Pancreas (tissue), 10 donors: ENCODE measurements around the gene DIP2C. TPM values are rescaled to one million over a fixed set of nuclear protein-coding genes. Genes with fewer than 3 reads are reported as not detected.

Source experiments
- ATAC-seq, 4 donors: fragments of 200-7000 bp; cut with Tn5 transposase; one replicate each; pipeline versions ENCODE4 v1.8.0 to v1.9.1; 2020; ENCODE audit warnings: mild to moderate bottlenecking in 4 of 4, moderate library complexity in 4 of 4
- DNase-seq, 6 donors: peaks; one replicate each; pipeline ENCODE4 v3.0.0-alpha.2; 2020
- FAIRE-seq: peaks from 2 replicates; lab custom pipeline; 2012; peaks lifted over from hg19 to GRCh38; lab: Jason Lieb, UNC
- H3K27ac ChIP-seq, 4 donors: fragments of 200-600 bp; sonication (generic); 1 replicate in 3 of 4; 2 replicates in 1 of 4; pipeline versions ENCODE4 v1.5.0 to v1.8.0; 2020
- H3K27me3 ChIP-seq, 4 donors: fragments of 200-600 bp; one replicate each; pipeline ENCODE4 v1.8.0; 2021
- H3K36me3 ChIP-seq, 3 donors: fragments of 200-600 bp; sonication (generic) in 1 of 3; one replicate each; pipeline versions ENCODE4 v1.5.0 to v1.8.0; 2020 to 2021
- H3K4me1 ChIP-seq, 3 donors: fragments of 200-600 bp; one replicate each; pipeline ENCODE4 v1.8.0; 2021
- H3K4me3 ChIP-seq, 4 donors: fragments of 200-600 bp; sonication (generic) in 2 of 4; one replicate each; pipeline versions ENCODE4 v1.5.0 to v1.8.0; 2020 to 2021
- H3K9me3 ChIP-seq, 4 donors: fragments of 200-600 bp; one replicate each; pipeline ENCODE4 v1.8.0; 2021
- WGBS, 2 donors: extraction: QIAGEN DNeasy Blood & Tissue Kit; methylation state at CpG; one replicate each; pipeline ENCODE4 v1.1.7; 2013; 5-methylcytosine and 5-hydroxymethylcytosine counted together
- intact Hi-C, 3 donors: fragments of 100-400 bp; cut with DNase I; formaldehyde crosslinking; loops; one replicate each; pipeline versions ENCODE4 v1.11.1 to v1.14.2; 2022
- polyA plus RNA-seq, 2 donors: library from polyadenylated mRNA; stranded (reverse); fragments of 200-250 nt; gene quantifications; one replicate each; pipeline ENCODE4 v1.2.3, GENCODE V29; 2013
- total RNA-seq, 6 donors: library from RNA; stranded (reverse); fragmentation: NEBNext Ultra II Directional in 4 of 6; extraction: Animal tissue kit (Norgen Biotek cat#: 25700) in 4 of 6; gene quantifications; one replicate each; pipeline versions ENCODE4 v1.2.1 to v1.2.4, GENCODE V29; 2021 to 2023
- TF ChIP-seq, protein P1 (sequence below), 4 donors: fragments of 200-600 bp; sonication (generic) in 3 of 4; IDR thresholded peaks; one replicate each; pipeline versions ENCODE4 v1.5.0 to v1.8.0; 2021; ENCODE audit warnings: antibody characterized with exemption in 4 of 4
- donor health status: healthy with polysubstance abuse.
- donor health status: DM: no; HTN: no; CAD: no; lungs with moderate emphysema.
- donor health status: DM: no; HTN: no; CAD: no.
- donor health status: control.
- donor health status: control.
- donor health status: Bipolar disorder and iron deficiency.
- donor health status: DM: yes; HTN: yes; CAD: no.
- donor health status: DM: no; HTN: no; CAD: no.
- donor health status: DM: no; HTN: no; CAD: no.
- donor health status: DM: yes; HTN: yes; CAD: no.

DIP2C gene
- total and polyA plus RNA-seq, 8 donors, result 4.3 to 11.8 (median 7.3) TPM

DNA sequence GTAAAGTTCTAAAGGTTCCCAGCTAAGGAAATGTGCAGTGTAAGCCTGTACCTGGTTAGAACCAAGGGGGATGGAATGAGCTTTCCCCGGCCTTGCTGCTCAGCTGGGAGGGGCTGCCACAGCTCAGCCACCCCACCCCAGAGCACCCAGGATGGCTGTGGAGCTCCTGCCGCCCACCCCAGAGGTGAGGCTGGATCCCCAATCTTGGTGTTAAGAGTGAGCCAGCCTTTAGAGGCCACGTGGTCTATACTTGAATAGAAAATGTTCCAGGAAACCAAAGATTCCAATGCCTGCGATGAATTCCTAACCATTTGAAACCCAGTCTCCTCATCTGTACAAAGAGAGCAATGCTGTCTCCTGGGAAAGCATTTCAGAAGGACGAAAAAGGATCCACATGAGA lies 16.5 kb downstream of the DIP2C start:
- 82 to 87% methylated on average over 5 of the region's 5 CpGs for WGBS, 2 donors
- Histone ChIP-seq H3K9me3 (no peaks in the 10 kb centered on the region), H3K4me3 (no peak overlapping the region), H3K27ac (no peak overlapping the region), H3K36me3 (no peaks in the 10 kb centered on the region), H3K4me1 (no peaks in the 10 kb centered on the region), H3K27me3 (no peaks in the 10 kb centered on the region)
- TF ChIP-seq, protein P1, sequence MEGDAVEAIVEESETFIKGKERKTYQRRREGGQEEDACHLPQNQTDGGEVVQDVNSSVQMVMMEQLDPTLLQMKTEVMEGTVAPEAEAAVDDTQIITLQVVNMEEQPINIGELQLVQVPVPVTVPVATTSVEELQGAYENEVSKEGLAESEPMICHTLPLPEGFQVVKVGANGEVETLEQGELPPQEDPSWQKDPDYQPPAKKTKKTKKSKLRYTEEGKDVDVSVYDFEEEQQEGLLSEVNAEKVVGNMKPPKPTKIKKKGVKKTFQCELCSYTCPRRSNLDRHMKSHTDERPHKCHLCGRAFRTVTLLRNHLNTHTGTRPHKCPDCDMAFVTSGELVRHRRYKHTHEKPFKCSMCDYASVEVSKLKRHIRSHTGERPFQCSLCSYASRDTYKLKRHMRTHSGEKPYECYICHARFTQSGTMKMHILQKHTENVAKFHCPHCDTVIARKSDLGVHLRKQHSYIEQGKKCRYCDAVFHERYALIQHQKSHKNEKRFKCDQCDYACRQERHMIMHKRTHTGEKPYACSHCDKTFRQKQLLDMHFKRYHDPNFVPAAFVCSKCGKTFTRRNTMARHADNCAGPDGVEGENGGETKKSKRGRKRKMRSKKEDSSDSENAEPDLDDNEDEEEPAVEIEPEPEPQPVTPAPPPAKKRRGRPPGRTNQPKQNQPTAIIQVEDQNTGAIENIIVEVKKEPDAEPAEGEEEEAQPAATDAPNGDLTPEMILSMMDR (IDR thresholded peaks at IDR 0.05), result no peak
- FAIRE-seq (no peak), ATAC-seq (no peak), DNase-seq (no peak)
- intact Hi-C loops, result no loop called here

DNA sequence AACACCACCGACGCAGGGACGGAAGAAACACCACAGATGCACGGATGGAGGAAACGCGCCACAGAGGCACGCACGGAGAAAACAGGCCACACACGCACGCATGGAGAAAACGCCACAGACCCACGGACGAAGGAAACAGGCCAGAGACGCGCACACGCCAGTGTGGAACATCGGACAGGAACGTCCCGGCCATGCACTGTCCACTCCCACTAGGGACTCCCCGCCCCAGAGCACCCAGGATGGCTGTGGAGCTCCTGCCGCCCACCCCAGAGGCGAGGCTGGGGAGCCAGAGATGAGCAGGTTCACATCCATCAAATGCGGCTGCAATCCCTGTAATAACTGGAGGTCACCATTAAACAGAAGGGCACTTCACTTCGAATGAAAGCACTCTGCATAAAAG lies 17.3 kb downstream of the DIP2C start:
- ATAC-seq (no peak), FAIRE-seq (no peak), DNase-seq (no peak)
- H3K4me3 ChIP-seq, result no peak overlapping the region
- no peak overlapping the region for H3K27ac ChIP-seq
- 96% methylated on average over 24 of the region's 24 CpGs for WGBS, 2 donors
- no peaks in the 10 kb centered on the region for H3K9me3 ChIP-seq
- H3K36me3 ChIP-seq, result no peaks in the 10 kb centered on the region
- no peaks in the 10 kb centered on the region for H3K27me3 ChIP-seq
- intact Hi-C loops, result no loop called here
- TF ChIP-seq, protein P1 (IDR thresholded peaks at IDR 0.05), result no peak
- no peaks in the 10 kb centered on the region for H3K4me1 ChIP-seq

DNA sequence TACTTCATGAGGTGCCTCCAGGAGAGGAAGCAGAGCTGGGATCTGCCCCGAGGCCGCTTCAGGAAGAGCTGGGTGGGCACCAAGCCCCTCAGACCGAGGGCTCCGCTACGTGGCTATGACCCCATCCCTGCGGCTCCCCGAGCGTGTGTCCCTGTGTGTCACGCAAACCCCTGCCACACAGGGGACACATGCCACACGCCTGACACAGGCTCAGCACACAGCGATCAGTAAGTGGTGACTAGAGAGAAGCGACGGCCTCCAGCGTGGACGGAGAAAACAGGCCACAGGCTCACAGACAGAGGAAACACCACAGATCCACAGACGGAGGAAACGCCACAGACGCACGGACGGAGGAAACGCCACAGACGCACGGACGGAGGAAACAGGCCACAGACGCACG lies 18.5 kb downstream of the DIP2C start:
- FAIRE-seq (no peak), DNase-seq (no peak), ATAC-seq (no peak)
- intact Hi-C loops, result no loop called here
- no peaks in the 10 kb centered on the region for H3K27me3 ChIP-seq
- H3K9me3 ChIP-seq, result no peaks in the 10 kb centered on the region
- no peak overlapping the region for H3K27ac ChIP-seq
- H3K36me3 ChIP-seq, result no peaks in the 10 kb centered on the region
- H3K4me3 ChIP-seq, result no peak overlapping the region
- H3K4me1 ChIP-seq, result no peaks in the 10 kb centered on the region
- WGBS, 2 donors, result 91 to 92% methylated on average over 26 of the region's 26 CpGs
- TF ChIP-seq, protein P1 (IDR thresholded peaks at IDR 0.05), result no peak

DNA sequence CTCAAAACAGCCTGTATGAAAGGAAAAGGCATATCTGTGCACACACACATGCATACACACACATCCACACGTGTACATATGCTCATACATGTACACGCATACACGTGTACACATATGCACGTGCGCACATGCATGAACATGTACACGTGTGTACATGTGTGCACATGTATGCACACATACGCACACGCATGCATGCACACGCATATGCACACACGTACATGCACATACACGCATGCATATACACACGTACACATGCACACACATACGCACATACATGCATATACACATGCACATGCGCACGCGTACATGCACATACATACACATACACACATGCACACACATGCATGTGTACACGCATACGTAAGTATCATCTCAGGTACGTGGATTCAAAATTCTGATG lies 19.4 kb downstream of the DIP2C start:
- Histone ChIP-seq H3K9me3 (no peaks in the 10 kb centered on the region), H3K4me3 (no peak overlapping the region), H3K27me3 (no peaks in the 10 kb centered on the region), H3K36me3 (no peaks in the 10 kb centered on the region), H3K27ac (no peak overlapping the region), H3K4me1 (peaks cover 0 to 3% (median 0%) of the 10 kb centered on the region in 3 donors)
- ATAC-seq, result no peak
- WGBS, 2 donors, result 85 to 89% methylated on average over 19 of the region's 19 CpGs
- TF ChIP-seq, protein P1 (IDR thresholded peaks at IDR 0.05), result no peak
- no peak for DNase-seq
- no peak for FAIRE-seq
- intact Hi-C loops, result no loop called here

DNA sequence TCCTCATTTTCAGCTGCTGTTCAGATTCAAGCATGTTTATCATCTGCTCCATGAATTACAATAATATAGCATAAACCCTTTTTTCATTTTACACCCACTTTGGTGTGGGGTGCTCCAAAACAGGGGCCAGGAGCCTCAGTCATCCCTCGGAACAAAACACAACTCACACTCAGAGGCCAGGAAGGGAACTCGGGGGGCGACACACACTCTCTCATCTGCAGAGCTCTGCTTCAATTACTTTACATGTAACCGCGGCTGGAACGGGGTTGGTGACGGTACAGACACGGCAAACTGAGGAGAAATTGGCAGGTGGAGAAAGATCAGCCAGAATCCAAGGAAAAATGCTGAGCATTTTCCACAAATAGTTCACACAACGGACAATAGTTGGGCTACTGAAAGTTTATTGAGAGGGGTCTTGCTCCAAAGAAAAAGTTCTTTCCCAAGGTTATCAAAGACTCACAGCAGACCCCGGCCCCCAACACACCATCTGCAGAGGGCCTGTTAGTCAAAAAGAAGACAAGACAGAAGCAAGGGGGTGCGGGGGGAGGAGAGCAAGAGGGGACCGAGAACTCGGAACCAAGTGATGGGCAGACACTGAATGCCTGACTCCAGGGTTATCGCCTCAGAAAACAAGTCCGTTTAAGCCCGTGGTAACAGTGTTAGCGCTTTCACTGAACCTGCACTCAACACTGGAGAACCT lies 20.5 kb downstream of the DIP2C start:
- TF ChIP-seq, protein P1 (IDR thresholded peaks at IDR 0.05), result no peak
- intact Hi-C loops, result loop anchor here in 1 of 3 donors (10.0 kb wide), 1 partner anchor 154 kb away; no protein-coding TSS in a partner anchor
- Histone ChIP-seq H3K9me3 (no peaks in the 10 kb centered on the region), H3K4me1 (peaks cover 0 to 10% (median 0%) of the 10 kb centered on the region in 3 donors), H3K27ac (no peak overlapping the region), H3K4me3 (no peak overlapping the region), H3K27me3 (no peaks in the 10 kb centered on the region), H3K36me3 (no peaks in the 10 kb centered on the region)
- ATAC-seq, result no peak
- no peak for FAIRE-seq
- no peak for DNase-seq
- WGBS, 2 donors, result 88 to 92% methylated on average over 17 of the region's 17 CpGs
